HG02840 (cell line): Measurements from ENCODE around the gene PNCK.
"Not testable (repeated sequence)": the region's sequence is repeated elsewhere in the genome, so short reads cannot be mapped to it uniquely, and the experiment has no call there.

Experiments
- ATAC-seq: cut with Tn5 transposase; IDR thresholded peaks from one replicate; pipeline ENCODE4 v1.9.1; 2021; ENCODE audit warnings: mild to moderate bottlenecking, moderate library complexity, moderate number of reproducible peaks; ENCODE audit not compliant: unreplicated experiment, low FRiP score

The PNCK gene

GRCh38 chrX:153699784-153700371 is 26.3 kb upstream of the PNCK start:
- ATAC-seq, result not testable (repeated sequence)

DNA sequence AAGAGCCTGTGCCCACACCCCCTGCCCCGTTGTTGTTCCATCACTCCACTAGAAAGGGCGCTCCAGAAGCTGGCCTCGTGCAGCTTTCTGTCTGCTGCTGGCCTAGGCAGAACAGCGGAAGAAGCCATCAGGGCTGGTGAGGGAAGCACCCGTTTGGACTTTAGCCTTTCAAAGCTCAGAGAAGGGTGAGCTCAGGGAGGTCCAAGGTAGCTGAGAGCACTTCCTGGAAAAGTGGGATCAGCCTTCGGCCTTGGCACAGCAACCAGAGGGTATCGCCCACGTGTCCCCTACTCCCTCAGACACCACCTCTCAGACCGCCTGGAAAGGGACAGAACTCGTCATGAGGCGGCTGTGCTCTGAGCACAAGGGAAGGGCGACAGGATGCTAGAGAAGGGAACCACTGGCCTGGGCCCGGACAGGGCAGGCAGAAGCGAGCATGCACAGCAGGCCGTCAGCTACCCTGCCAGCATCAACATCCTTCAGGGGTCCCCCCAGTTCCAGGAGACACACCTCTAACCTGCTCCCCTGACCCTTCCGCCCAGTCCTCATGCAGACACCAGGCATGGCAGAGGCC is 25.7 kb upstream of the PNCK start:
- ATAC-seq, result not testable (repeated sequence)

- no peak for ATAC-seq
Observed at GRCh38 chrX:153697924-153698865, 24.6 kb upstream of the PNCK start.

GRCh38 chrX:153696986-153697722 is 23.5 kb upstream of the PNCK start:
- ATAC-seq, result not testable (repeated sequence)

- not testable (repeated sequence) for ATAC-seq
Observed at GRCh38 chrX:153696538-153696937, 22.9 kb upstream of the PNCK start.

DNA sequence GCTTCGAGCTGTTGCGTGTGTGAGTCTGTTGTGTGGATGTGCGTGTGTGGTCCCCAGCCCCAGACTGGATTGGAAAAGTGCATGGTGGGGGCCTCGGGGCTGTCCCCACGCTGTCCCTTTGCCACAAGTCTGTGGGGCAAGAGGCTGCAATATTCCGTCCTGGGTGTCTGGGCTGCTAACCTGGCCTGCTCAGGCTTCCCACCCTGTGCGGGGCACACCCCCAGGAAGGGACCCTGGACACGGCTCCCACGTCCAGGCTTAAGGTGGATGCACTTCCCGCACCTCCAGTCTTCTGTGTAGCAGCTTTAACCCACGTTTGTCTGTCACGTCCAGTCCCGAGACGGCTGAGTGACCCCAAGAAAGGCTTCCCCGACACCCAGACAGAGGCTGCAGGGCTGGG is 22.5 kb upstream of the PNCK start:
- no peak for ATAC-seq

DNA sequence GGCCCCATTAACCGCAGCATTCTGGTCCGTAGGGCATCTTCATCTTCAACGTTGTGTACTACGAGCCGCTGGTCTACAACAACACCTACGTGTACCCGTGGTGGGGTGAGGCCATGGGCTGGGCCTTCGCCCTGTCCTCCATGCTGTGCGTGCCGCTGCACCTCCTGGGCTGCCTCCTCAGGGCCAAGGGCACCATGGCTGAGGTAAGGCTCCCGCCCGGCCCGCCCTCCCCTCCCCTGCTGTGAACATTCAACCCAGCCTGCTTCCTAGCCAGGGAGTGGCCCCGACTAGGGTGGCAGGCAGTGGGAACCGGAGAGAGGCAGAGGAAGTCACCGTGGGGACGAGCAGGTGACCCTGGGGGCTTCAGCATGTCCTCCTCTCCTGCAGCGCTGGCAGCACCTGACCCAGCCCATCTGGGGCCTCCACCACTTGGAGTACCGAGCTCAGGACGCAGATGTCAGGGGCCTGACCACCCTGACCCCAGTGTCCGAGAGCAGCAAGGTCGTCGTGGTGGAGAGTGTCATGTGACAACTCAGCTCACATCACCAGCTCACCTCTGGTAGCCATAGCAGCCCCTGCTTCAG is 21.2 kb upstream of the PNCK start:
- ATAC-seq, result no peak

- not testable (repeated sequence) for ATAC-seq
Observed at GRCh38 chrX:153694256-153694655, 20.6 kb upstream of the PNCK start.

GRCh38 chrX:153693216-153694086 is 19.8 kb upstream of the PNCK start:
- ATAC-seq, result no peak

DNA sequence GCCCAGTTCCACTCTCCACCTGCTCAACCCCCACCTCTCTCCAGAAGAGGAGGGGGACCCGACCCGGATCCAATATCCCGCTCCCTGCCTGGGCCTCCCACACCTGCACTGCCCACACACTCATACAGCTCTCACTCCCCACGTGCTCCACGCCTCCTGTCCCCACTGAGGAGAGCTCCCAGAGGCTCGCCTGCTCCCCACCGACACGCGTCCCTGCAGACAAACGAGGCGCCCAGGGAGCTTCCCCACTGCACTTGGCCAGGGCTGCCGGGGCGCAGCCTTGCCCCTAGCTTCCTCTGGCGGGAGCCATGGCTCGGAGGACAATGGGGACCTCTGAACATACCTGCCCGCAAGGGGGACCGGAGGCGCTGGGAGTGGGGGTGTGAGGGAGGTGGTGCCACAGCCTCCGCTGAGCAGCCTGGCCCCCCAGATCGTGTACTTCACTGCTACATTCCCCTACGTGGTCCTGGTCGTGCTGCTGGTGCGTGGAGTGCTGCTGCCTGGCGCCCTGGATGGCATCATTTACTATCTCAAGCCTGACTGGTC is 19.1 kb upstream of the PNCK start:
- ATAC-seq, result no peak

- no peak for ATAC-seq
Observed at GRCh38 chrX:153692003-153692402, 18.4 kb upstream of the PNCK start.

- ATAC-seq, result not testable (repeated sequence)
Observed at GRCh38 chrX:153691032-153691827, 17.6 kb upstream of the PNCK start.

- ATAC-seq, result no peak
Observed at GRCh38 chrX:153690466-153690865, 16.9 kb upstream of the PNCK start.

GRCh38 chrX:153689654-153690465 is 16.2 kb upstream of the PNCK start:
- ATAC-seq, result no peak

DNA sequence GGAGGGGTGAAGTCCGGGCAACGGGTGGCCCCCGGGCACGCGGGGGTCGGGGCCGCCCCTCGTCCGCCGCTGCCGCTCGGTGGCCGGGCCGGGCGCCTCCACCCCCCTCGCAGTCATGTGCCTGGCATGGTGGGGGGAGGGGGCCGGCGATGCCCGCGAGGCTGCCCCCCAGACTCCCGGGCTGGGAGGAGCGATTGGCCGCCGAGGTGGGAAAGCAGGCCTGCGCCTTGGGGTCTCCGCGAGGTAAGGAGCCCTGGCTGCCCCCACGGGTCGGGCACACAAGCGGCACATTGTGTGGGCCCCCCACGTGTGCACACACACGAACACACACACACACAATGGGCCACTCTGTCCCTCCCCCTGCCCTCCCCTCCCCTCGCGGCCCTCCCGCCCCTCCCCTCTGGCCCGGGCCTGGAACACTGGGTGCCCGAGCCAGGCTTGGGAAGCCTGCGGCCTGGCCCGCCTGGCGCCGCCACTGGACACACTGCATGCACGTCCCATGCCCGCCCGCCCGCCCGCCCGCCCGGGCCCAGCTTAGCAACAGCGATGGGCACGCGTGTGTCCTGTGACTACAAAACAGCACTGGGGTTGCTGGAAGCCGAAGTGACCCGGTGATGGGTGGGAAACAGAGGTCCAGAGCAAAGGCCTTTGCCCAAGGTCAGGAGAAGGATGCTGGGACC is 15.4 kb upstream of the PNCK start:
- no peak for ATAC-seq

DNA sequence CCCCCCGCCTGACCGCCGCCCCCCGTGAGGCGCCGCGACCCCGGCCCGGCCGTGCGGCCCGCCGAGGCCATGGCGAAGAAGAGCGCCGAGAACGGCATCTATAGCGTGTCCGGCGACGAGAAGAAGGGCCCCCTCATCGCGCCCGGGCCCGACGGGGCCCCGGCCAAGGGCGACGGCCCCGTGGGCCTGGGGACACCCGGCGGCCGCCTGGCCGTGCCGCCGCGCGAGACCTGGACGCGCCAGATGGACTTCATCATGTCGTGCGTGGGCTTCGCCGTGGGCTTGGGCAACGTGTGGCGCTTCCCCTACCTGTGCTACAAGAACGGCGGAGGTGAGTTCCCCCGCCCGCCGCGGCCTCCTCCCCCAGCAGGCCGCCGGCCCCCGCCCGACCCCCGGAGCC is 14.9 kb upstream of the PNCK start:
- no peak for ATAC-seq

- ATAC-seq, result no peak
Observed at GRCh38 chrX:153688071-153688470, 14.5 kb upstream of the PNCK start.
